Mammary epithelial cell (primary cell): ENCODE measurements around the gene RBM42.

Experiments used
- EZH2 ChIP-seq: IDR thresholded peaks from 2 replicates; pipeline ENCODE4 v1.6.1; 2012; ENCODE audit warnings: low read length, inconsistent platforms, borderline replicate concordance
- TF ChIP-seq, protein P1 (sequence below), 2 donors: IDR thresholded peaks in 1 of 2; conservative IDR thresholded peaks in 1 of 2; 2 replicates each; pipeline ENCODE4 v1.5.1; 2011 to 2012; ENCODE audit warnings: inconsistent platforms in 2 of 2, low read length in 2 of 2, mild to moderate bottlenecking in 2 of 2, control low read depth in 1 of 2, low read depth in 1 of 2; ENCODE audit not compliant: insufficient read depth in 1 of 2; ENCODE audit errors: extremely low read depth in 1 of 2

GRCh38 chr19:35643255-35644205, 14.7 kb downstream of the RBM42 start:
- TF ChIP-seq, protein P1, sequence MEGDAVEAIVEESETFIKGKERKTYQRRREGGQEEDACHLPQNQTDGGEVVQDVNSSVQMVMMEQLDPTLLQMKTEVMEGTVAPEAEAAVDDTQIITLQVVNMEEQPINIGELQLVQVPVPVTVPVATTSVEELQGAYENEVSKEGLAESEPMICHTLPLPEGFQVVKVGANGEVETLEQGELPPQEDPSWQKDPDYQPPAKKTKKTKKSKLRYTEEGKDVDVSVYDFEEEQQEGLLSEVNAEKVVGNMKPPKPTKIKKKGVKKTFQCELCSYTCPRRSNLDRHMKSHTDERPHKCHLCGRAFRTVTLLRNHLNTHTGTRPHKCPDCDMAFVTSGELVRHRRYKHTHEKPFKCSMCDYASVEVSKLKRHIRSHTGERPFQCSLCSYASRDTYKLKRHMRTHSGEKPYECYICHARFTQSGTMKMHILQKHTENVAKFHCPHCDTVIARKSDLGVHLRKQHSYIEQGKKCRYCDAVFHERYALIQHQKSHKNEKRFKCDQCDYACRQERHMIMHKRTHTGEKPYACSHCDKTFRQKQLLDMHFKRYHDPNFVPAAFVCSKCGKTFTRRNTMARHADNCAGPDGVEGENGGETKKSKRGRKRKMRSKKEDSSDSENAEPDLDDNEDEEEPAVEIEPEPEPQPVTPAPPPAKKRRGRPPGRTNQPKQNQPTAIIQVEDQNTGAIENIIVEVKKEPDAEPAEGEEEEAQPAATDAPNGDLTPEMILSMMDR (conservative IDR thresholded peaks at IDR 0.05 in 1 of 2, IDR thresholded peaks at IDR 0.05 in 1 of 2; ENCODE audit: extremely low read depth in 1 of 2, insufficient read depth in 1 of 2, low read depth in 1 of 2, low read length in 2 of 2): no peak
- no peak for TF ChIP-seq EZH2
